ENCODE data around the gene EPB41. TPM values are rescaled to one million over a fixed set of nuclear protein-coding genes. Genes with fewer than 3 reads are reported as not detected.
"Not testable (repeated sequence)": the region's sequence is repeated elsewhere in the genome, so short reads cannot be mapped to it uniquely, and the experiment has no call there.

Gene EPB41
- total RNA-seq, 1 experiment from 2014 or later = 40.7 TPM

- no TSS peak for BruUV-seq (replicated peaks)
Measured at GRCh38 chr1:29033829-29034466, 119.6 kb downstream of the EPB41 start.

GRCh38 chr1:29043274-29043965 lies 129.1 kb downstream of the EPB41 start:
- intact Hi-C loops (cut with micrococcal nuclease; ENCODE audit: unreplicated experiment) = no loop called here
- no peak for DNase-seq

More at GRCh38 chr1:29033829-29034466, 119.6 kb downstream of the EPB41 start:
- TF ChIP-seq CTCF (IDR thresholded peaks at IDR 0.05; ENCODE audit: unreplicated experiment) = peak; percentile 39
- no peak overlapping the region for H3K4me3 Mint-ChIP-seq (ENCODE audit: low read depth, unreplicated experiment)
- no peaks in the 10 kb centered on the region for H3K4me1 Mint-ChIP-seq (ENCODE audit: low read depth, unreplicated experiment)
- no peak overlapping the region for H3K27ac Mint-ChIP-seq (ENCODE audit: unreplicated experiment)
- CTCF ChIA-PET = interaction anchor here (0.5 to 4.3 kb wide), 8 partner anchors 120 to 242 kb away, joined by 3 to 65 read pairs (median 6); partner anchors contain the start of gene EPB41
- DNase-seq = no peak
- intact Hi-C loops (cut with micrococcal nuclease; ENCODE audit: unreplicated experiment) = loop anchor here (1.0 to 5.0 kb wide), 3 partner anchors 152 to 247 kb away; no protein-coding TSS in a partner anchor
- peaks cover 7% of the 10 kb centered on the region for H3K36me3 Mint-ChIP-seq (ENCODE audit: insufficient read depth, unreplicated experiment)
- no peaks in the 10 kb centered on the region for H3K27me3 Mint-ChIP-seq (ENCODE audit: unreplicated experiment)
- no peaks in the 10 kb centered on the region for H3K9me3 Mint-ChIP-seq (ENCODE audit: low read depth, unreplicated experiment)

GRCh38 chr1:29044010-29044409 lies 129.6 kb downstream of the EPB41 start:
- Mint-ChIP-seq H3K27me3 (ENCODE audit: unreplicated experiment) (no peaks in the 10 kb centered on the region), H3K9me3 (ENCODE audit: low read depth, unreplicated experiment) (no peaks in the 10 kb centered on the region), H3K4me1 (ENCODE audit: low read depth, unreplicated experiment) (no peaks in the 10 kb centered on the region), H3K4me3 (ENCODE audit: low read depth, unreplicated experiment) (no peak overlapping the region), H3K27ac (ENCODE audit: unreplicated experiment) (no peak overlapping the region), H3K36me3 (ENCODE audit: insufficient read depth, unreplicated experiment) (peaks cover 5% of the 10 kb centered on the region)
- intact Hi-C loops (cut with micrococcal nuclease; ENCODE audit: unreplicated experiment) = no loop called here
- DNase-seq = no peak
- BruUV-seq (replicated peaks) = no TSS peak
- TF ChIP-seq CTCF (IDR thresholded peaks at IDR 0.05; ENCODE audit: unreplicated experiment) = no peak
- CTCF ChIA-PET = interaction anchor here (0.6 kb wide), 1 partner anchor 140 kb away, joined by 8 read pairs; no protein-coding TSS in a partner anchor

More at GRCh38 chr1:29043274-29043965, 129.1 kb downstream of the EPB41 start:
- BruUV-seq (replicated peaks) = no TSS peak
- H3K36me3 Mint-ChIP-seq (ENCODE audit: insufficient read depth, unreplicated experiment) = peaks cover 5% of the 10 kb centered on the region
- no peak overlapping the region for H3K4me3 Mint-ChIP-seq (ENCODE audit: low read depth, unreplicated experiment)
- CTCF ChIA-PET = no interaction called here
- no peaks in the 10 kb centered on the region for H3K27me3 Mint-ChIP-seq (ENCODE audit: unreplicated experiment)
- H3K4me1 Mint-ChIP-seq (ENCODE audit: low read depth, unreplicated experiment) = no peaks in the 10 kb centered on the region
- H3K9me3 Mint-ChIP-seq (ENCODE audit: low read depth, unreplicated experiment) = no peaks in the 10 kb centered on the region
- H3K27ac Mint-ChIP-seq (ENCODE audit: unreplicated experiment) = no peak overlapping the region
- no peak for TF ChIP-seq CTCF (IDR thresholded peaks at IDR 0.05; ENCODE audit: unreplicated experiment)

GRCh38 chr1:29045663-29046062 lies 131.3 kb downstream of the EPB41 start:
- not testable (repeated sequence) for H3K9me3 Mint-ChIP-seq (ENCODE audit: low read depth, unreplicated experiment)

More at GRCh38 chr1:29045663-29046062, 131.3 kb downstream of the EPB41 start:
- H3K27ac Mint-ChIP-seq (ENCODE audit: unreplicated experiment); H3K4me1 Mint-ChIP-seq (ENCODE audit: low read depth, unreplicated experiment); intact Hi-C loops (cut with micrococcal nuclease; ENCODE audit: unreplicated experiment); H3K4me3 Mint-ChIP-seq (ENCODE audit: low read depth, unreplicated experiment); H3K36me3 Mint-ChIP-seq (ENCODE audit: insufficient read depth, unreplicated experiment); H3K27me3 Mint-ChIP-seq (ENCODE audit: unreplicated experiment); BruUV-seq (replicated peaks); DNase-seq: not testable (repeated sequence)
- CTCF ChIA-PET = interaction anchor here (0.6 kb wide), 1 partner anchor 164 kb away, joined by 3 read pairs; no protein-coding TSS in a partner anchor
